ENCODE data around the gene TSNAX. TPM values are rescaled to one million over a fixed set of nuclear protein-coding genes. Genes with fewer than 3 reads are reported as not detected.
"Not testable (repeated sequence)": the region's sequence is repeated elsewhere in the genome, so short reads cannot be mapped to it uniquely, and the experiment has no call there.

The TSNAX gene
- total and polyA plus RNA-seq, 7 donors, result 17.7 to 37.5 (median 29.3) TPM

GRCh38 chr1:231590453-231591198 lies 62.2 kb downstream of the TSNAX start:
- Histone ChIP-seq H3K9me3 (no peaks in the 10 kb centered on the region), H3K4me1 (peaks cover 0 to 23% (median 14%) of the 10 kb centered on the region in 4 donors), H3K27ac (peak overlapping the region in 3 of 4 donors; percentile 41 to 69 (median 61)), H3K36me3 (no peaks in the 10 kb centered on the region), H3K27me3 (no peaks in the 10 kb centered on the region), H3K4me3 (no peak overlapping the region)
- intact Hi-C loops (cut with DNase I), result loop anchor here (1.0 to 5.0 kb wide), 3 partner anchors 168 to 348 kb away; partner anchors contain the start of genes EGLN1 and GNPAT
- DNase-seq, result peak; percentile 73
- 22 to 23% methylated on average over 12 of the region's 12 CpGs for WGBS, 2 donors
- TF ChIP-seq CTCF (IDR thresholded peaks at IDR 0.05) (peak; percentile 56 to 73 (median 61)), POLR2AphosphoS5 (IDR thresholded peaks at IDR 0.05) (peak; percentile 19 to 93 (median 74)), POLR2A (IDR thresholded peaks at IDR 0.05) (no peak), EP300 (IDR thresholded peaks at IDR 0.05) (peak in 2 of 4 donors; percentile 9 to 62)

DNA sequence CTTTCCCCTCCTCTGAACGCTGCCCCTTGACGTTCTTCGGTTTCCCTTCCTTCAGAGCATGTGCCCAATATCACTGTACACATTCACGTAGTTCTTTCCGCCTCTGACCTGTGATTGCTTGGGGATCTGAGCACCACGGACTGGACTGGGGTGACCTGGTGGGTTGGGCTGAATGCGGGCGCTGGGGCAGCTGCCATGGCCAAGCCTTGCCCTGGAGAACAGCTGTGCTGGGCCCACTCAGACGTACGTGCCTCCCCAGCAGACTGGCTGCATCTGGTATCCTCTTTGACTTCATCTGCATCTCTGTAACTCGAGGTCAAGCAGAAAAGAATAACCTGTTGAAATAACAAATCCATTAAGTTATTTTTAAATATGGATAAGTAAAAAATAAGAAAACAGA lies 63.0 kb downstream of the TSNAX start:
- WGBS, 2 donors, result 83 to 84% methylated on average over 11 of the region's 11 CpGs
- intact Hi-C loops (cut with DNase I), result loop anchor here (5.0 kb wide), 2 partner anchors 169 to 349 kb away; partner anchors contain the start of genes EGLN1 and GNPAT
- H3K4me1 ChIP-seq, result peaks cover 0 to 23% (median 14%) of the 10 kb centered on the region in 4 donors
- H3K27me3 ChIP-seq, result no peaks in the 10 kb centered on the region
- no peaks in the 10 kb centered on the region for H3K9me3 ChIP-seq
- H3K36me3 ChIP-seq, result no peaks in the 10 kb centered on the region
- H3K4me3 ChIP-seq, result no peak overlapping the region
- H3K27ac ChIP-seq, result no peak overlapping the region
- DNase-seq, result no peak
- no peak for TF ChIP-seq CTCF (IDR thresholded peaks at IDR 0.05)
- TF ChIP-seq POLR2A (IDR thresholded peaks at IDR 0.05), result no peak
- TF ChIP-seq EP300 (IDR thresholded peaks at IDR 0.05), result no peak
- no peak for TF ChIP-seq POLR2AphosphoS5 (IDR thresholded peaks at IDR 0.05)

DNA sequence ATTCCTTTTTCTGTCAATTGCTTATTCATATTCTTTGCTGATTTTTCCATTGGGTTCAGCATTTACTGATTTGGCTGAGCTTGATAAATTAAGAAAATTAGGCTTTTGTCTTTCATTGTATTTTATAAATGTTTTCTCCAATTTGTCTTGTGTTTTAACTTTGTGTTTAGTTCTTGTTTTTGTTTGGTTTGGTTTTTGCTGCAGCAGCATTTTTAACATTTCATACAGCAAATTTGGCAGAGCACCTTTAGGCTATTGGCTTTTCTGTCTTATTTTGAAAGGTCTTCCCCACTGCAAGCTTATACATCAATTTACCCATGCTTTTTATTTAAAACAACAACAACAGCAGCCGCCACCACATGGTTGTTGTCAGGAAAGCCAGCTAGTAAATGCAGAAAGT lies 64.3 kb downstream of the TSNAX start:
- H3K4me1 ChIP-seq, result peaks cover 0 to 16% (median 12%) of the 10 kb centered on the region in 4 donors
- H3K36me3 ChIP-seq, result no peaks in the 10 kb centered on the region
- H3K4me3 ChIP-seq, result no peak overlapping the region
- intact Hi-C loops (cut with DNase I), result loop anchor here (5.0 kb wide), 2 partner anchors 171 to 351 kb away; partner anchors contain the start of genes EGLN1 and GNPAT
- WGBS, 2 donors, result 64 to 91% methylated on average over 1 of the region's 1 CpG
- no peaks in the 10 kb centered on the region for H3K27me3 ChIP-seq
- no peak overlapping the region for H3K27ac ChIP-seq
- DNase-seq, result no peak
- no peak for TF ChIP-seq EP300 (IDR thresholded peaks at IDR 0.05)
- no peak for TF ChIP-seq CTCF (IDR thresholded peaks at IDR 0.05)
- no peak for TF ChIP-seq POLR2AphosphoS5 (IDR thresholded peaks at IDR 0.05)
- TF ChIP-seq POLR2A (IDR thresholded peaks at IDR 0.05), result no peak
- no peaks in the 10 kb centered on the region for H3K9me3 ChIP-seq

DNA sequence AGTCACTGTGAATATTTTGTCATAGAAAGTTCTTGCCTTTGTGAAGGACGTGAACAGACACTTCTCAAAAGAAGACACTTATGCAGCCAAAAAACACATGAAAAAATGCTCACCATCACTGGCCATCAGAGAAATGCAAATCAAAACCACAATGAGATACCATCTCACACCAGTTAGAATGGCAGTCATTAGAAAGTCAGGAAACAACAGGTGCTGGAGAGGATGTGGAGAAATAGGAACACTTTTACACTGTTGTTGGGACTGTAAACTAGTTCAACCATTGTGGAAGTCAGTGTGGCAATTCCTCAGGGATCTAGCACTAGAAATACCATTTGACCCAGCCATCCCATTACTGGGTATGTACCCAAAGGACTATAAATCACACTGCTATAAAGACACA lies 64.8 kb downstream of the TSNAX start:
- intact Hi-C loops (cut with DNase I), result loop anchor here (5.0 kb wide), 2 partner anchors 171 to 351 kb away; partner anchors contain the start of genes EGLN1 and GNPAT
- DNase-seq, H3K36me3 ChIP-seq, H3K27ac ChIP-seq, H3K27me3 ChIP-seq, H3K9me3 ChIP-seq, H3K4me3 ChIP-seq: not testable (repeated sequence)
- 92 to 93% methylated on average over 1 of the region's 1 CpG for WGBS, 2 donors
- H3K4me1 ChIP-seq, result peaks cover 0 to 12% (median 8%) of the 10 kb centered on the region in 4 donors

GRCh38 chr1:231594123-231594522 lies 65.7 kb downstream of the TSNAX start:
- no peaks in the 10 kb centered on the region for H3K27me3 ChIP-seq
- H3K27ac ChIP-seq, result no peak overlapping the region
- H3K36me3 ChIP-seq, result no peaks in the 10 kb centered on the region
- H3K9me3 ChIP-seq, result no peaks in the 10 kb centered on the region
- H3K4me3 ChIP-seq, result no peak overlapping the region
- H3K4me1 ChIP-seq, result peaks cover 0 to 11% (median 7%) of the 10 kb centered on the region in 4 donors
- no peak for TF ChIP-seq POLR2A (IDR thresholded peaks at IDR 0.05)
- no peak for TF ChIP-seq CTCF (IDR thresholded peaks at IDR 0.05)
- WGBS, 2 donors, result 68 to 71% methylated on average over 2 of the region's 2 CpGs
- intact Hi-C loops (cut with DNase I), result loop anchor here (5.0 kb wide), 2 partner anchors 172 to 352 kb away; partner anchors contain the start of genes EGLN1 and GNPAT
- DNase-seq, result no peak

All from sigmoid colon (tissue), 7 donors.